ENCODE data around the gene MVB12A. TPM values are rescaled to one million over a fixed set of nuclear protein-coding genes. Genes with fewer than 3 reads are reported as not detected.

MVB12A gene
- polyA plus RNA-seq, 2 of the 4 experiments (the other 2 are of a cell fraction) = 19.1 to 30.2 TPM

- WGBS (ENCODE audit: missing lambda C conversion rate) = 97% methylated on average over 6 of the region's 7 CpGs
- ChIA-PET CTCF (no interaction called here), POLR2A (no interaction called here)
- TF ChIP-seq GATA3 (IDR thresholded peaks at IDR 0.05; ENCODE audit: borderline replicate concordance) = no peak
- no peak for TF ChIP-seq REST (IDR thresholded peaks at IDR 0.05)
- TF ChIP-seq HDAC2 (IDR thresholded peaks at IDR 0.05) = no peak
- TF ChIP-seq NPAS2 (CRISPR knock-in tag; IDR thresholded peaks at IDR 0.05; ENCODE audit: borderline replicate concordance) = no peak
- TF ChIP-seq CTCF (IDR thresholded peaks at IDR 0.05) = no peak
- no peak for TF ChIP-seq RAD21 (conservative IDR thresholded peaks at IDR 0.05 in 1 of 2, IDR thresholded peaks at IDR 0.05 in 1 of 2)
- TF ChIP-seq JUNB (IDR thresholded peaks at IDR 0.05) = no peak
- TF ChIP-seq MYC (IDR thresholded peaks at IDR 0.05; ENCODE audit: borderline replicate concordance, low read length) = no peak
- no peak for TF ChIP-seq ZC3H11A (IDR thresholded peaks at IDR 0.05)
- no peak for TF ChIP-seq PHF8 (IDR thresholded peaks at IDR 0.05; ENCODE audit: borderline replicate concordance, low read depth)
- TF ChIP-seq E2F6 (IDR thresholded peaks at IDR 0.05; ENCODE audit: borderline replicate concordance, low read depth) = no peak
- no peak for TF ChIP-seq POLR2AphosphoS2 (conservative IDR thresholded peaks at IDR 0.05; ENCODE audit: low read length)
- no peak for TF ChIP-seq HOXB5 (CRISPR knock-in tag; IDR thresholded peaks at IDR 0.05)
- no peak for TF ChIP-seq JUN (IDR thresholded peaks at IDR 0.05)
- TF ChIP-seq CHD4 (IDR thresholded peaks at IDR 0.05; ENCODE audit: borderline replicate concordance) = no peak
- no peak for TF ChIP-seq ATOH8 (CRISPR knock-in tag; IDR thresholded peaks at IDR 0.05; ENCODE audit: low read depth)
- FAIRE-seq (no peak), ATAC-seq (no peak), DNase-seq (ENCODE audit: low read depth in 1 of 2, low spot score in 1 of 2) (no peak)
- no peak overlapping the region for H3K27ac ChIP-seq
- no peak overlapping the region for H3K4me3 ChIP-seq
- H3K4me2 ChIP-seq = no peak overlapping the region
- no peaks in the 10 kb centered on the region for H3K9me3 ChIP-seq
- no peaks in the 10 kb centered on the region for H3K4me1 ChIP-seq
These were observed 15.4 kb downstream of the MVB12A start for GRCh38 chr19:17435218-17435617.

GRCh38 chr19:17436094-17436873 lies 16.4 kb downstream of the MVB12A start:
- TF ChIP-seq POLR2A (IDR thresholded peaks at IDR 0.05; ENCODE audit: low read length) (no peak), NR3C1 (IDR thresholded peaks at IDR 0.05) (no peak), CTCF (IDR thresholded peaks at IDR 0.05) (no peak), ATOH8 (CRISPR knock-in tag; IDR thresholded peaks at IDR 0.05; ENCODE audit: low read depth) (no peak)
- WGBS (ENCODE audit: missing lambda C conversion rate) = 93% methylated on average over 22 of the region's 25 CpGs
- H3K4me2 ChIP-seq = no peak overlapping the region
- FAIRE-seq (no peak), DNase-seq (ENCODE audit: low read depth in 1 of 2, low spot score in 1 of 2) (no peak), ATAC-seq (no peak)
- no peak overlapping the region for H3K27ac ChIP-seq
- ChIA-PET POLR2A (no interaction called here), CTCF (interaction anchor here (1.2 to 1.5 kb wide), 2 partner anchors 13 to 41 kb away, joined by 4 to 6 read pairs; partner anchors contain the start of gene TMEM221)
- H3K4me1 ChIP-seq = no peaks in the 10 kb centered on the region
- no peaks in the 10 kb centered on the region for H3K9me3 ChIP-seq
- H3K4me3 ChIP-seq = no peak overlapping the region
